ENCODE data around the gene APBA1.

The APBA1 gene

DNA sequence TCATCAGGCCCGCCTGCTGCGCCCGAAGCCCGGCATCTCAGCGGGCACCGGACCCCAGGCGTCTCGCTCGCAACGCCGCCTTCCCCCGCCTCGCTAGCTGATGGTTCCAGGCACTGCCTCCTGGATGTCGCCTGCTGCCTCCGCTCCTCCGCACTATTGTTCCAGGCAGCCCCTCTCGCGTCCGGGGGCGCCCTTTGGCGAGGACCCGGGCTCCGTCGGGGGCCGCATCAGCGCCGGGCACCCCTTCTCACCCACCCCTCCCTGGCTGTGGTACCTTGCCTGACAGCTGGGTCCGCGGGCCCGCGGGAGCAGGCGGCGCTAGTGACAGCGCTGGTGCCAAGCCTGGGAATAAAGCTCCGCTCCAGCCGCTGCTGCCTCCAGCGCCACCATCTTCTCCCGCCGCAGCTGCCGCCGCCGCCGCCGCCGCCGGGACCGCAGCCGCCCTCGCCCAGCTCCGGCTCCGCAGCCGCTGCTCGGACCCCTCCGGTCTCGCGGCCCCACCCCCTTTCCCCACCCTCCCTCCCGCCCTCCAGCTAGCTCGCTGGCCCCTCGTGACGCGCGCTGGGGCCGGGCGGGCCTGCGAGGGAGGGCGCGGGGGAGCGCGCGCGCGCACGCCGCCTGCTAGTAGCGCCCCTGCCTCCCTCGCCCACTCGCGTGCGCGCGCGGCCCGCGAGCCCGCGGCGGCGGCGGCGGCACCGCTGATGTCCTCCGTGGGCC, at the start of gene APBA1:
TSS of gene APBA1 (minus strand) at position 493 of the 717 bp plus-strand sequence.
- peak; percentile 35 for DNase-seq

DNA sequence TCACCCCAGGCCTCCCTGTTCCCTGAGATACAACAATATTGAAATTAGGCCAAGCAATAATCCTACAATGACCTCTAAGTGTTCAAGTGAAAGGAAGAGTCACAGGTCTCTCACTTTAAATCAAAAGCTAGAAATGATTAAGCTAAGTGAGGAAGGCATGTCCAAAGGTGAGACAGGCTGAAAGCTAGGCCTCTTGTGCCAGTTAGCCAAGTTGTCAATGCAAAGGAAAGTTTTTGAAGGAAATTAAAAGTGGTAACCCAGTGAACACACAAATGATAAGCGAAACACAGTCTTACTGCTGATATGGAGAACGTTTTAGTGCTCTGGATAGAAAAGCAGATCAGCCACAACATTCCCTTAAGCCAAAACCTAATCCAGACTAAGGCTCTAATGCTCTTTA, 47.8 kb upstream of the APBA1 start:
- DNase-seq = no peak

DNA sequence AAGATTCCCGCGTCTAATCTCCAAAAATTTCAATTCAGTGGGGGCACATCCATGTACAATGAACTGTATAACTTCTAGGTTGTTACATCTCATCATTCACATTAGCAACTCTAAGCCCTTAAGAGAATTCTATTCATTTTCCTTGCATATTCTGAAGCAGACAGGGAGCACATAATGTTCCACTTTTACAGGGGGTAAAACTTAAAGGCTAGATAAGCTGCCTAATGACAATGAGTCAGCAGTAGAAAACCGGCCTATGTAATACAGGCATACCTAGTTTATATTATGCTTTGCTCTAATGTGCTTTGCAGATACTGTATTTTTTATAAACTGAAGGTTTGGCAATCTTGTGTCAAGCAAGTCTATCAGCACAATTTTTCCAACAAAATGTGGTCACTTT, 47.2 kb upstream of the APBA1 start:
- no peak for DNase-seq

DNA sequence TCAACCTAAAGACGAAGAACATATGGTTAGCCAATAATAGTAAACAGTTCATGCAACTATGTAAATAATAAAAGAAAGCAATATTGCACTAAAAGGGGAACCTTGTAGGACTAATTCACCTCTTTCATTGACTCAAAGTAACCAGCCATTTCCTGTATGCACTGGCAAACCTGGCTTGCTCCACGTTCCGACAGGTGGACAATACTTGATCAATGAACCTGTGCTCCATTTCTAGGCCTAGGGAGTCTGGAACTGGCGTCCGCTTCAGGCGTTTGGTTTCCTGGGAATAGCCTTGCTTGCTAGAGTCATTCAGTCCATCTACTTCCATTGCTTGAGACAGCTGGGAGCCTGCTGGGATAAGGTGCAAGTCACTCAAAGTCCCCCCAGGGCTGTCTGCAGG, 46.0 kb upstream of the APBA1 start:
- DNase-seq = no peak

DNA sequence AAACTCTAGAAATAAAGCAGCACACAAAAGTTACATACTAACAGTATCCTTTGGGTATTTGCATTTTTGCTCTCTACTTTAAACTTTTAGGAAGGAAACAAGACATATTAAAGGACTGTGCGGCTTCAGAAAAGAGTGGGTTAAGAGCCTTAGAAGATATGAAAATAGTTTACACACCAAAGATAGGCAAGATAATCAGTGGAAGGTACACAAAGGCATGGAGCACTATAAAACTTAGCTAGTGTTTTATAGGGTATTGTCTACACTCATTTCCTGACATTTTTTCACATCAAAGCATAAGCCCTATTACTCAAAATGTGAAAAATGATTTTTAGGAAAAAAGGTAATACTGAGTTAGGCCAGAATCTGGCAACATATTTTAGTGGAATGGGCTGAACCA, 43.7 kb upstream of the APBA1 start:
- no peak for DNase-seq

DNA sequence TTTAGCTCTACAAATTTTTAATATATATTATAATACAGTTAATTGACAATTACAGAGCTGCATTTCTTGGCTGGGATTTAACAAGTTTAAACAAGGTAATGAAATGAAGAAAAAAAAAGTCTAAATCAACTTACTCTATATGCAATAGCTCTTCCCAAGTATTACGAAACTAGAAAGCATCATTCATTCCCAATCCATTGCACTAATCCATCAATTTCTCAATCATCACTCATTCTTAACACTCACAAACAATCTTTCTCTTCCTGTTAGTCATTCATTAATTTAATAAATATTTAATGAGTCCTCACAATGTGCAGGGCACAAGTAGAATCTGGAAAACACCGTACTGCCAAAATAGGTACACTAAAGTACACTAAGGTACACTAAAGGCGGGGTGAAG, 42.9 kb upstream of the APBA1 start:
- DNase-seq = no peak

DNA sequence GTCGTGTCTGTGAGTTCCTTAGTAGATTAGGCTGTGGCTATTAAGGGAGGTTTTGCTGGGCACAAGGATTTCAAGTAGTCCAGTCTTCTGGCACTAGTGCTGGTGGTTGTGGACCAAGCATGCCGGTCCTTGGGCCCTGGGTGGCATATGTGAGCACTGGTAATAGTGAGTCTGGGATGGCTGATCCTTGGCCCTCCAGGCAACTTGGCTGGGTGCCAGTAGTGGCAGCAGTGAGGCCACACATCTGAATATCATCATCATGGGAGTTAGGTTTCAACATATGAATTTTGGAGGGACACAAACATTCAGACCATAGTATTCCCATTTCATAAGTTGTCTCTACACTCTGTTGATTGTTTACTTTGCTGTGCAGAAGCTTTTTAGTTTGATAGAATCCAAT, 25.3 kb upstream of the APBA1 start:
- no peak for DNase-seq

DNA sequence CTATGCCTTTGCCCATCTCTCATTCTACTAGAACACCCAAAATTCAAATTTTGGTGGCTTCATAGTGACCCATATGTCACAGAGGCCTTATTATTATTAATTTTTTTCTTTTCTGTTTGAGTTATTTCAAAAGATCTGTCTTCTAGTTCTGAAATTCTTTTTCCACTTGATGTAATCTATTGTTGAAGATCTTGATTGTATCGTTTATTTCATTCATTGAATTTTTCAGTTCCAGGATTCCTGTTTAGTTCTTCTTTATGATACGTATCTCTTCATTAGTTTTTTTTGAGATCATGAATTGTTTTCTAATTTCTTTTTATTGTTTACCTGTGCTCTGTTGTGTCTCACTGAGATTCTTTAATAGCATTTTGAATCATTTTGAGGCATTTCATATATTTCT, 24.6 kb upstream of the APBA1 start:
- no peak for DNase-seq

DNA sequence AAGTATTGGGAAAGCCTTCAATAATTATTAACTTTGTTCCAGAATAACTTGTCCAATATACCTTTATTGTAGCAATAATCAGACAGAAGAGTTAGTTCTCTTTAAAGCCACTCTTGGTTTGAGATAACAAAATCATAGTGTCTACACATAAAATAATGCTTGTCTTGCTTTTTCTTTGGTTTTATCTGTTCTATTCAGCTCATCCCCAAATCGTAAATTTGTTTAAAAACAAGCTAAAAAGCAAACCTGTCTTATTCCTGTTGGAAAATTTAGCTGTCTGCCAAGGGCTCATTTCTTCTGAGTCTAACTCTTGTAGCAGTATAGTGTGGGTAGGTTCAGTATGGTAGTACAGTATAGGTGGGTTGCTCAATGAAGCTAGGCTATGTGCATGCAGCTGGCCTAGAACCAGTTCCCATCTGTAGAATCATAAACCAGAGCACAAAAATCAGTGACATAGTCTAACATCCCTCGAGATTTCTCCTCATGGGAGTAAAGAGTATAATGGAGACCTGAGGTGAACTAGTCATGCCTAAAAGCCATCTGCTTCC, 17.9 kb upstream of the APBA1 start:
- no peak for DNase-seq

DNA sequence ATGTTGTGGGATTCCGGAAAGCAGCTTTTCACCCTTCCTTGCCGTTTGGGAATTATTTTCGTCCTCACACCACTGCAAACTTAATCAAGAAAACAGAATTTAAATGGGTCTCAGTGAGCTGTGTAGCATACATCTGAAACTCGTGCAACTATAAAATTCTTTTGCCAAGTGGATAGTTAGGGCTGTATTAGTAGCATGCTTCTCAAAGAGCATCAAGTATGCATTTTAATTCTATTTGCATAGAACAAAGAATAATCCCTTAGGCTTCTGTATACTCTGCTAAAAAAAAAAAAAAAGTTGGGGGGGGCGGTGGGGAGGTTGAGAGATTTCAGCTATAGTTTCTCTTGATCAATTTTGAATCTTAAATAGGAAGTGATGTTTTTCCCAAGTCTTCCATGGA, 11.8 kb upstream of the APBA1 start:
- DNase-seq = no peak

DNA sequence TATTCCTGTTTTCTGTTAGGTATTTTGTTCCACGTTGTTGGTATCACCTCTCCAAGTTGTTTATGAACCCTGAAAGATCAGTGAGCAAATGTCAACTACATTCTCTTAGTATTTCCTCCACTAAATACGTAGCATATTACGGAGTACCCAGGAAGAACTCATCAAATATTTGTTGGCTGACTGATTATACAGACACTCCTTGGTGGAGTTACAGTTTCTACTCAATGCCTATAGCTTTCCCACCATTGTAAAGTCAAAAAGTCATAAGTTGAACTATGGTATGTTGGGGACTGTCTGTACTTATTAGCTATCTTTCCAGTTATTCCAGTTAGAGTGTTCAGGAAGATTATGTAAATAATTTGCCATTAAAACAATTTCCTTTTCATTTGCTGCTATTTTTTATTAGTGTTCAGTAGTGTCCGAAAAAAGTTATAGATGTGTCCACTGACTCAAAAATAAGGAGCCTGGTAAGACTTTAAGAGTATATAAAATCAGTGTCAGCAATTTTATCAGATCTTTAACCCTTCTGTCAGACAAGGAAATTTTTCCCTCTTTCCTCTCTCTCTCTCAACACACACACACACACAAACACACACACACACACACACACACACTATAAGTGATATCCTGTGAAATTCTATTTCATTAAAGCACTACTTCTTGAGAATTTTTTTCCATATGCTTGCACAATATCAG, 6.8 kb upstream of the APBA1 start:
- no peak for DNase-seq

DNA sequence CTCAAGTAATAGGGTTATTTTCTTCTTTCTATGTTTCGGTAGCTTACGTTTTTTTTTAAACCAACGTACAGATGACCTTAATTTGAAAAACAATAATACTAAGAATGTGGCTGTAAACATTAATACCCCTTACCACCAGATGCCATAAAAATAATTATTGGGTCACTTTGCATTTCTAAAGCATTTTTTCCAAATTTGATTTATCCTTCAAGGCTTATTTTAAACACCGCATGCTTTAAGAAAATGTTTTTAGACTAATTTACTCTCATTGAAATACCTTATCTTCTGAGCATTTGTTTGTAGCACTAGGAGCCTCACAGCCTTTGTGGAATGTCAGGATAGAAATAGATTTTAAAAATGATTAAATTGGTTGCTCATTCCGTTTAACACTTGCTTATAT, 5.8 kb upstream of the APBA1 start:
- no peak for DNase-seq

DNA sequence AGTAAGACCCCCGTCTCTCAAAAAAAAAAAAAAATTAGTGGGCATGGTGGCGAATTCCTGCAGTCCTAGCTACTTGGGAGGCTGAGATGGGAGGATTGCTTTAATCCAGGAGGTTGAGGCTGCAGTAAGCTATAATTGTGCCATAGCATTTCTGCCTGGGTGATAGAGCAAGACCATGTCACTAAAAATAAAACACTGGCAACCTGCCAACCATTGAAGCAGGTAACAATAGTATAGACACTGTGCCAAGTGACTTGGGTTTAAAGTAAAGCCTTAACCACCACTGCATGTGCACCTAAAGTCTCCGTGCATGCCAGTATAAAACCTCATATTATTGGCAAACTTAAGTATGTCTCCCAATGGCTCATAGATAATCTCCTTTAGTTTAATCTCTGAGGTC, 3.4 kb upstream of the APBA1 start:
- DNase-seq = no peak

DNA sequence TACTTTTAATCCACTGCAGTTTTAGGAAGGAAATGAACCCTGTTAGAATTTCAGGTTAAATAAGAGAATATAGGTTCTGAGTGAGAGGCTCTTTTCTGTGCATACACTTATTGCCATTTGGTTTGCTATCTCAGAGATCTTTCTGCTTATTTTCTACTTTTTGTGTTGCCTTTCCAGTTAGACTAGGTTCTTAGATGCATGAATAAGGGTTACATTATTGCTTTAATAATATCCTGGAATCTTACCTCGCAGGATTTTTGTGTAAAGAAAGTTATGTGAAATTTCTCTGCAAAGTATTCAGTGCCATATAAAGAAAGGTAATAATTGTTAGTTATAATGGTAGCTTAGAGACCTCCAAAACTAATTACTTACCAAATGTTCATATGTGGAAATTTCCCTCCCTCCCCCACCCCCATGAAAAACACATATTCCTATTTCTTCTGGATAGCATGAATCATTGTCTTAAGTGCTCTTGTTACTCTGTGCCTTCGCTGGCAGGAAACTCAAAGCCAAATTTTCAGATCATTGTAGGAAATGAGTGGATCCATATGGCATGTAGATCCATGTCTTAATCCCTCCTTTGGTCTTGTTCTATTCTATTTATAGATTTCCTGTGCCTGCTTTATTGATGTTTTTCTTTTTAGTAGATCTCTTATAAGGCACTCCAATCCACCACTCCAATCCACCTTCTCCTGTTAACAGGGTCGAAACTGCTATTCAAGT, 2.7 kb upstream of the APBA1 start:
- DNase-seq = peak; percentile 57

DNA sequence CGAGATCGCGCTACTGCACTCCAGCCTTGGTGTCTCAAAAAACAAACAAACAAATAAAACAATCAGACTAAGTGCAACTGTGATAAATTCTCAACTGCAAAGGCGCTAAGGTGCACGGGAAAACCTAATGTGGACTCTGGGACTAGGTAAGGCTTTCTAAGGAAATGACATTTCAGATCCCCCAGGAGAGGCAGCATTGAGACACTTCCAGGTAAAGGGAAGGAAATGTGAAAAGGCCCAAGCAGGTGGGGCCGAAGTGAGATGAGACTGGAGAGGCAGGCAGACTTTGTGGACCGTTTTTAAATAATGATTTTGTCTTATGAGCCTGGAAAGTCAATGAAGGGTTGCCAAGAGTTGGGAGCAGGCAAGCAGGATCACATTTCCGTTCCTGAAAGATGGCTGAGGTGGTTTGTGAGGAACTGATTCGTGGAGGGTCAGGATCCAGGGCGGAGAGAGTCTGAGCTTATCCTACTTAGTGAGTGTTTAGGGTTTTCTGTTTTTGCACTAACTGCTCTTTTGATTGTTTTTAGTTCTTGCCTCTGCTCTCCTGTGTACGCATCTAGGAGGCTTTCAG, 2.0 kb upstream of the APBA1 start:
- DNase-seq = no peak

DNA sequence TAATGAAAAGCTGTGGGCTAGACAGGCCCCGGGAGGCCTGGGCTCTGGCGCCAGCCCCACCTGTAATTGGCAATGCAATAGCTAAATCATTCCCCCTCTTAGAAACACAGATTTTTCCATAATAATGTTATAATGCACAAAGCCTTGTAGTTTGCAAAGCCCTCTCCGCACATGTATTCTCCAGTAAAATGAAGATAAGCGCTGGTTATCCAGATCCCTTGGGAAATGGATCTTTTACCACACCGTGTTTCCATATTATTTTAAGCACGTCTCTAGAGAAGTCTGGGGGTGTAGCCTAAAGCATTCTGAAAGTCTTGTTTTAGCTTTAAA, 1.1 kb upstream of the APBA1 start:
- no peak for DNase-seq

DNA sequence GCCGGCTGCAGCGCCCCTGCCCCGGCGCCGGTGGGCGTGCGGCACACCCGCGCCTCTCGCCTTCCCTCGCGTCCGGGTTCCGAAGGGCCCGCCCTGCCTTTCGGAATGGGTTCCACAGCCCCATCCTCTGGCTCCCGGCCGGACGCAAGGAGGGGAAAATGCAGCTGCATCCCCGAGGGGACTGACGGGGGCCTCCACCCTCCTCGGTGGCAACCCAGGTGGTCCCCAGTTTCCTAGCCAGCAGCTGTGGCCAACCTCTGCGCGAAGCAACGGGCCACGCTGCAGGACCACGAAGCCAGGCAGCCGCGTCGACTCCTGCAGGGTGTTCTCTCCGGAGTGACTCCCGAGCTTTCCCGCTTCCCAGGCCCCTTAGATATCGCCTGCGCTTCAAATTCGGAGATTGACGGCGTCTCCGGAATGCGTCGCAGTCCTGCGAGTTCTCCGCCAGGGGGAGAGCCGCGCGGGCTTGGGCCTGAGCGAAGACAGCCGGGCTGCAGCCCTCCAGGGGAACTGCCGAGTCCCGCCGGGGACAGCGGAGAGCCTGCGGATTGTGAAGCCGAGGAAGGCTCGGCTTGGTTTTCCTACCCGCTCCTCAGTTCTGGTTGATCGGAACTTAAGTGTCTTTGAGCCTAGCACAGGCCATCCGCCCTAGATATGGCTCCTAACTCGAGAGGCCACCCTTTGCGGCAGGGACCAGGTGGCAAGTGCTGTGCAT, 582 bp upstream of the APBA1 start:
- DNase-seq = peak; percentile 85

DNA sequence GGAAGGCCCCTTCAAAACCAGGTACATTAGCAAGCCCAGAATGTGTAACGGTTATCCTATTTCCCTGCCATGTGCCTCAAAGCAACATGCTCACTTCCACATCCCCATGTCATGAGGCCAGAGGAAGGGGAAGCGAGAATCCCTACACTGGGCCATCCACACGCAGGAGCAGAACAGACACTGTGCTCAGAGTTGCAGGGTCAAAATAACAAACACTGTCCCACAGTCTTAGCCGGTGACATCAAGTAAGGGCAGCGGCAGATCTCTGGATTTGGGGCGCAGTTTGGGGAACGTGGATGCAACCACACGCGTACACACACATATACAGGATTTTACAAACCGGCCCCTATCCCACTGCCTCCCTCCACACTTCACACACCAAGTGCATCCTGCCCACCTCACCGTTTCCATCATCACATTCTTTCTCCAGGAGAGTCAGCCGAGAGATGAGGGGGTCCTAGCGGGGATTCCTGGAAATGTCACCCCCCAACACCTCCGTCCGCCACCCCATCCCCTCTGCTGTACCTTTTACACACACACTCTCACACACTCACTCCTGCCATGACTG, 776 bp downstream of the APBA1 start:
- no peak for DNase-seq

DNA sequence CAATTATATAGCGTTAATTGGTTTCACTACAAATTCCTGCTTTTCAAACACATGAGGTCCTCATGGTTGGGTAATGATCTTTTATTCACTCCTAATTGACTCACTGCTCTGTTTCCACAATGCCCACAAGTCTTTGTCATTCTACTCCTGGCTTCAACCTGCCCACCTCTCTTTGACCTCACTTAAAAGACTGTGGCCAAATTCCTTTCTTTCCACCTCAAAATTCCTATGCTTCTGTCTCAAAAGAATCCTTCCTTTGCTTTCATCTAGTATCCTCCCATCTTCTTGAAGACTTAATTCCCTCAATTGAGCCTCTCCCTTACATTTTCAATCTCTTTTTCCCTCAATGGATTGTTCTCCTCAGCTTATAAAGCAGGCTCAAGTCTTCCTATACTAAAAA, 4.9 kb downstream of the APBA1 start:
- no peak for DNase-seq

DNA sequence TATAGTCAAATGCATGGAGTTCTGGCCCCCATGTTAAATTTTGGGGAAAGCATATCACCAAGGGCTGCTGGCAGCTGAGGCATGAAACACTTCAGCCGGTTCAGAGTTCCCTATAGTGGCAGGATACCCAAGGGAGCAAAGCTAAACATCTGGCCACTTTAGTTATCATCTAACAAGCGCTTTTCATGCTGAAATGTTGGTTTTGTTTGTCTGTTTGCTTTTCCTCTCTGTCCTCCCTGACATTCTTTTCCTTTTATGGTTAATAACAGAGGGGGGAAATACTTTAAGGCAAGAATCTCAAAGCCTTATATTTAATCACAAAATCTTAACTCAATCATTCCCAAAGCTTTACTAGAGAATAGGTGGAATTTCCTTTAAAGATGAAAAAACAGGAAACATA, 11.9 kb downstream of the APBA1 start:
- no peak for DNase-seq

DNA sequence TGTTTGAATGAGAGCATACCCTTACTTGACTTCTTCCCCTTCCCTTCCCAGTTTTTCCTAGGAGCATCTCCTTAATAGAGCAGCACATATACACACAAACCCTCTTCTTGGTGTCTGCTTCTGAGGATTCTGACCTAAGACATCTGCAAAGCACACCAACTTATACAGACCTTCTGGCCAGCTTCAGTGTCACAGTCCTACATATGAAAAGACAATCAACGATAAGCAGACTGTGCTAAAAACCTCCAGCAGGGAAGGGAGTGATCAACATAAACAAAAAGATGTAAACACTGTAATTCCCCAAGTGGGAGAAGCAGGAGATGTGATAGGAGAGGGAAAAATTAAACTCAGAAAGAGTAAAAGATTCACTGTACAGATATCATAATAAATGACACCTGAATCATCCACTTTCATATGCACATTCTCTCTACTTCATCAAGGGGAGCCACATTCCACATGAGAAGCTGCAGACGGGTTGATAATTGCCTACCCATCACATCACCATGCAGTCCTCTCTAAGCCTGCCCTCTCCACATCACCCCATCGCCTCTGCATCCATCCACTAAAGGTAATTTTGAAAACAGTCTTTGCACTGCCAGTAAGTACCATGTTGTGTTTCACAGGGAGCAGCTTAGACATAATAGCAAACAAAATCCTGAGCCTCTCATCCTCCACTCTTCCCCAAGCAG, 13.0 kb downstream of the APBA1 start:
- DNase-seq = no peak

DNA sequence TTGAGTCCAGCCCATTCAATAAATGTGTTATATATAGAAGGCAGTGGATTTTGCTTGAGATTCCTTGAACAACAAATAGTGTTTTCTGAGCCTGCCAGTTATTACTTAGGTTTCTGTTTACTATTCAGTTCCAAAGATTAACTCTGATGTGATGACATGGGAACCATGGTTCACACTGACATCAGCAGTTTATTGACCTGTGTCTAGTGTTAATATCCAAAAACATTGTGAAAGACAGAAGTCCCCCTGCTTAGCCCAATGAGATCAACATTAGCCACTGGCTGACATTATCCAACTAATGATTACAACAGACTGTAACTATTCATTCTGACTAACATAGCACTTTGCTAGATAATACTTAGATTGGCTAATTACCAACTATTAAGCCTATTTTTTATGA, 14.9 kb downstream of the APBA1 start:
- DNase-seq = no peak

Measured in amniotic stem cell (primary cell).